Adrenal gland (tissue), 5 donors: ENCODE results near the gene ANKRD34A.

Source experiments
- CTCF ChIP-seq, 6 experiments: fragments of 450-650 bp in 4 of 6; fragments of 200-600 bp in 2 of 6; sonication (generic) in 1 of 6; IDR thresholded peaks; 1 replicate in 5 of 6; 2 replicates in 1 of 6; pipeline versions ENCODE4 v1.5.1 to v1.8.0; 2016 to 2021; ENCODE audit warnings: antibody characterized with exemption in 6 of 6, mild to moderate bottlenecking in 2 of 6, moderate library complexity in 1 of 6
- POLR2A ChIP-seq, 2 donors: fragments of 450-650 bp; IDR thresholded peaks; one replicate each; pipeline ENCODE4 v1.6.1; 2017; ENCODE audit warnings: antibody characterized with exemption in 2 of 2, mild to moderate bottlenecking in 2 of 2, moderate library complexity in 1 of 2
- donor health status: DM: no; HTN: no; CAD: no.

GRCh38 chr1:145965119-145965744 is 857 bp upstream of the ANKRD34A start:
- TF ChIP-seq CTCF (IDR thresholded peaks at IDR 0.05): no peak
- TF ChIP-seq POLR2A (IDR thresholded peaks at IDR 0.05): no peak
